PC-3 (cell line): ENCODE data around the gene KCNC3. TPM values are rescaled to one million over a fixed set of nuclear protein-coding genes. Genes with fewer than 3 reads are reported as not detected.

Source experiments
- ATAC-seq: fragments of 200-7000 bp; cut with Tn5 transposase; 2 replicates; pipeline ENCODE4 v1.9.1; 2020; ENCODE audit warnings: mild to moderate bottlenecking, moderate library complexity
- BruUV-seq: library from RNA; stranded (reverse); fragments of 400-500 nt; replicated peaks from 2 replicates; lab custom pipeline; 2021; lab: Mats Ljungman, UMichigan
- CTCF ChIA-PET: fragments of 300-600 bp; sonication (Branson Sonifier 250); formaldehyde crosslinking; loops from one replicate; lab custom pipeline; 2022; ENCODE audit warnings: antibody characterized with exemption; lab: Charles Lee
- POLR2A ChIA-PET: fragments of 300-600 bp; sonication (Branson Sonifier 250); formaldehyde crosslinking; loops from one replicate; lab custom pipeline; 2022; ENCODE audit warnings: antibody characterized with exemption; ENCODE audit not compliant: unreplicated experiment; lab: Charles Lee
- DNase-seq: peaks from one replicate; pipeline ENCODE4 v3.0.0-alpha.2; 2015
- H2AFZ ChIP-seq: fragments of 300-600 bp; sonication (generic); 2 replicates; pipeline ENCODE4 v1.6.0; 2016; ENCODE audit warnings: antibody characterized with exemption, low read length
- H3F3A ChIP-seq: fragments of 300-600 bp; sonication (generic); one replicate; pipeline ENCODE4 v1.6.0; 2017; ENCODE audit warnings: antibody characterized with exemption, low read length, control low read depth, mild to moderate bottlenecking; ENCODE audit not compliant: unreplicated experiment
- H3K27ac ChIP-seq: fragments of 300-600 bp; sonication (generic); 2 replicates; pipeline ENCODE4 v1.5.1; 2016; ENCODE audit warnings: mild to moderate bottlenecking, low read length
- H3K27me3 ChIP-seq: fragments of 300-600 bp; sonication (generic); 2 replicates; pipeline ENCODE4 v1.6.1; 2016; ENCODE audit warnings: low read length, mixed read lengths
- H3K36me3 ChIP-seq: fragments of 300-600 bp; sonication (generic); 2 replicates; pipeline ENCODE4 v1.6.1; 2016; ENCODE audit warnings: low read depth, mixed run types, low read length, mixed read lengths
- H3K4me1 ChIP-seq: fragments of 300-600 bp; sonication (generic); 2 replicates; pipeline ENCODE4 v1.5.1; 2016; ENCODE audit warnings: low read length; ENCODE audit not compliant: insufficient read depth
- H3K4me2 ChIP-seq: fragments of 300-600 bp; sonication (generic); 2 replicates; pipeline ENCODE4 v1.6.0; 2016; ENCODE audit warnings: low read length
- H3K4me3 ChIP-seq: fragments of 300-600 bp; sonication (generic); 2 replicates; pipeline ENCODE4 v1.5.1; 2016; ENCODE audit warnings: mild to moderate bottlenecking, low read length, mixed read lengths
- H3K79me2 ChIP-seq: fragments of 300-600 bp; sonication (generic); 2 replicates; pipeline ENCODE4 v1.6.1; 2017; ENCODE audit warnings: low read length, mixed read lengths
- H3K9ac ChIP-seq: fragments of 300-600 bp; sonication (generic); 2 replicates; pipeline ENCODE4 v1.6.0; 2016; ENCODE audit warnings: mild to moderate bottlenecking, low read length
- H3K9me2 ChIP-seq: fragments of 300-600 bp; sonication (generic); replicated peaks from 2 replicates; pipeline ENCODE4 v1.6.1; 2016; ENCODE audit warnings: mixed run types, low read length, mixed read lengths
- H3K9me3 ChIP-seq: fragments of 300-600 bp; sonication (generic); 2 replicates; pipeline ENCODE4 v1.6.1; 2016; ENCODE audit warnings: low read length, mixed read lengths
- H4K20me1 ChIP-seq: fragments of 300-600 bp; sonication (generic); 2 replicates; pipeline ENCODE4 v1.6.1; 2016; ENCODE audit warnings: low read length, mixed read lengths
- EZH2 ChIP-seq: fragments of 300-600 bp; sonication (generic); IDR thresholded peaks from one replicate; pipeline ENCODE4 v1.6.1; 2017; ENCODE audit warnings: antibody characterized with exemption, mild to moderate bottlenecking, low read length; ENCODE audit not compliant: unreplicated experiment
- EZH2phosphoT487 ChIP-seq: fragments of 300-600 bp; sonication (generic); IDR thresholded peaks from 2 replicates; pipeline ENCODE4 v1.6.1; 2018; ENCODE audit warnings: mild to moderate bottlenecking, antibody characterized with exemption, low read length, borderline replicate concordance
- intact Hi-C: fragments of 100-400 bp; cut with micrococcal nuclease; formaldehyde crosslinking; loops from 2 replicates; pipeline ENCODE4 v1.9.0; 2023
- total RNA-seq: library from RNA; depleted of rRNA; stranded (reverse); fragments of >200 nt; gene quantifications from 2 replicates; pipeline ENCODE4 v1.2.3, GENCODE V29; 2014
- TF ChIP-seq, protein P1 (sequence below): fragments of 300-600 bp; sonication (generic); conservative IDR thresholded peaks from 2 replicates; pipeline ENCODE4 v1.5.1; 2017; ENCODE audit warnings: antibody characterized with exemption, low read depth, mild to moderate bottlenecking, low read length

Gene KCNC3
- total RNA-seq, 1 experiment from 2014 or later: 3.1 TPM

DNA sequence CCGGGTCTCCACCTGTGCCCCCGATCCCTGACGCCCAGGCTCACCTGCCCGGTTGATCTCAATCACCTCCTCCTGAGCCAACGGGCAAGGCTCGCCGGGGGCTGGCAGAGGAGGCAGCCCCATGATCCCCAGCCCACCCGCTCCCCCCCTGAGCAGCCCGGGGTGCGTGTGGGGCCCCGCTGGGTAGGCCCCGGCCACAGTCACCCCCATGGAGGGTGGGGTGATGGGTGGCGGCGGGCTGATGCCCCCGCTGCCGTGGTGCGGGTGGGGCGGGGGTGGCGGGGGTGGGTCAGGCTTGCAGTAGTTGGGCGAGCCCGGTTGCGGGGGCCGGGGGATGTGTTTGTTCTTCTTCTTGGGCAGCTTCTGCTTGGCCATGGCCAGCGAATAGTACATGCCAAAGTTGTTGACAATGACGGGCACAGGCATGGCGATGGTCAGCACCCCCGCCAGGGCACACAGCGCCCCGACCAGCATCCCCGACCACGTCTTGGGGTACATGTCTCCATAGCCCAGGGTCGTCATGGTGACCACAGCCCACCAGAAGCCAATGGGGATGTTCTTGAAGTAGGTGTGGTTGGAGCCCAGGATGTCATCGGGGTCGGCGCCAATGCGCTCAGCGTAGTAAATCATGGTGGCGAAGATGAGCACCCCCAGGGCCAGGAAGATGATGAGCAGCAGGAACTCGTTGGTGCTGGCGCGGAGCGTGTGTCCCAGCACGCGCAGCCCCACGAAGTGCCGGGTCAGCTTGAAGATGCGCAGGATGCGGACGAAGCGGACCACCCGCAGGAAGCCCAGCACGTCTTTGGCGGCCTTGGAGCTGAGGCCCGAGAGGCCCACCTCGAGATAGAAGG is 6.0 kb downstream of the KCNC3 start:
- no peak for ATAC-seq
- intact Hi-C loops: no loop called here
- Histone ChIP-seq H3K4me1 (0 out of 2 replicates have a peak, but pooled peaks cover 4% of the 10 kb centered on the region), H4K20me1 (peaks cover 13% of the 10 kb centered on the region; the same call in 1 of the 2 replicates), H3K4me3 (no peak overlapping the region), H3K27me3 (no peaks in the 10 kb centered on the region), H3K9ac (no peak overlapping the region), H3K4me2 (no peak overlapping the region), H3K27ac (no peak overlapping the region), H3K9me3 (no peaks in the 10 kb centered on the region), H3K9me2 (no peaks in the 10 kb centered on the region), H3K36me3 (no peaks in the 10 kb centered on the region), H3F3A (no peaks in the 10 kb centered on the region), H2AFZ (no peak overlapping the region), H3K79me2 (no peaks in the 10 kb centered on the region)
- no peak for DNase-seq
- TF ChIP-seq EZH2: no peak
- TF ChIP-seq, protein P1, sequence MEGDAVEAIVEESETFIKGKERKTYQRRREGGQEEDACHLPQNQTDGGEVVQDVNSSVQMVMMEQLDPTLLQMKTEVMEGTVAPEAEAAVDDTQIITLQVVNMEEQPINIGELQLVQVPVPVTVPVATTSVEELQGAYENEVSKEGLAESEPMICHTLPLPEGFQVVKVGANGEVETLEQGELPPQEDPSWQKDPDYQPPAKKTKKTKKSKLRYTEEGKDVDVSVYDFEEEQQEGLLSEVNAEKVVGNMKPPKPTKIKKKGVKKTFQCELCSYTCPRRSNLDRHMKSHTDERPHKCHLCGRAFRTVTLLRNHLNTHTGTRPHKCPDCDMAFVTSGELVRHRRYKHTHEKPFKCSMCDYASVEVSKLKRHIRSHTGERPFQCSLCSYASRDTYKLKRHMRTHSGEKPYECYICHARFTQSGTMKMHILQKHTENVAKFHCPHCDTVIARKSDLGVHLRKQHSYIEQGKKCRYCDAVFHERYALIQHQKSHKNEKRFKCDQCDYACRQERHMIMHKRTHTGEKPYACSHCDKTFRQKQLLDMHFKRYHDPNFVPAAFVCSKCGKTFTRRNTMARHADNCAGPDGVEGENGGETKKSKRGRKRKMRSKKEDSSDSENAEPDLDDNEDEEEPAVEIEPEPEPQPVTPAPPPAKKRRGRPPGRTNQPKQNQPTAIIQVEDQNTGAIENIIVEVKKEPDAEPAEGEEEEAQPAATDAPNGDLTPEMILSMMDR: no peak
- ChIA-PET POLR2A (no interaction called here), CTCF (no interaction called here)
- no TSS peak for BruUV-seq

DNA sequence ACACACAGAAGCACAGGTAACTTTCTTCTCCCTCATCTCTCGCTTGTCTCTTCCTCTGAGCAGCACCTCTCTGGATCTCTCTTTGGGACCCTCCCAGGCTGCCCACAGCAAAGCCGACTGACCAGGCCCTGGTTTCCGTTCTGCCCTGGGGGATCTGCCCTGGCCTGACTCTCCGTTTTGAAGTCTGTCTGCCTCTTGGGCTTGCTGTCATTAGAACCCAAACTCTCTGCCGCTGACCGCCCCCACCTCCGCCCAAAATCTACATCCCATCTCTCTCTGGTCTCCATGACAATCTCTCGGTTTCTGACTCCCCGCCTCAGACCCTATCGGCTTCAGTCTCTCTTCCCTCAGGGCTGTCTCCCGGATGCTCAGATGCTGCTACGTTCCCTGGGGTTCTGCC is 6.9 kb downstream of the KCNC3 start:
- ATAC-seq (no peak), DNase-seq (no peak)
- no peak overlapping the region for H3K4me2 ChIP-seq
- H3K4me1 ChIP-seq: 0 out of 2 replicates have a peak, but pooled peaks cover 4% of the 10 kb centered on the region
- no peak overlapping the region for H2AFZ ChIP-seq
- H3K27ac ChIP-seq: no peak overlapping the region
- no peaks in the 10 kb centered on the region for H3K9me3 ChIP-seq
- H3K27me3 ChIP-seq: no peaks in the 10 kb centered on the region
- no peak overlapping the region for H3K9ac ChIP-seq
- TF ChIP-seq, protein P1: no peak
- no peak for TF ChIP-seq EZH2phosphoT487
- TF ChIP-seq EZH2: no peak
- ChIA-PET POLR2A (no interaction called here), CTCF (no interaction called here)
- no TSS peak for BruUV-seq
- H3K9me2 ChIP-seq: no peaks in the 10 kb centered on the region
- H4K20me1 ChIP-seq: peaks cover 8% of the 10 kb centered on the region; the same call in 1 of the 2 replicates
- H3K79me2 ChIP-seq: no peaks in the 10 kb centered on the region
- intact Hi-C loops: no loop called here
- no peaks in the 10 kb centered on the region for H3F3A ChIP-seq
- H3K36me3 ChIP-seq: no peaks in the 10 kb centered on the region
- H3K4me3 ChIP-seq: no peak overlapping the region

DNA sequence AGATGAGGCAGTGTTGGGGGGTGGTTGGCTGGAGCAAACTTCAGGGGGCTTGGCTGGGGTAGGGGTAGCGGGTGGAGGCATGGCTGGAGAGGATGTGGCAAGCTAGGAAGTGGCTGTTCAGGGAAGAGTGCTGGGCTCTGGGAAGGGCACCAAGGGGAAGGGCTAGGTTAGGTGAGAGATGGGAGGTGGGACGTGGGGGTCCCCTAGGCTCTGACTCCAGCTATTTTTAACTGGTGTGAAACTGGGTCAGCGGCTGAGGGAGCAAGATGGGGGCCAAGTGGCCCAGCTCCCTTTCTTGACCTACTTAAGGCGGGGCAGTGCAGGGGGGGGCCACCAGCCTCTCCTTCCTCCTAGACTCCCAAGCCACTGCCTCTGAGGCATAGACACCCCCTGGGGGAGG is 7.3 kb downstream of the KCNC3 start:
- DNase-seq (no peak), ATAC-seq (no peak)
- Histone ChIP-seq H3K4me2 (no peak overlapping the region), H3K27ac (no peak overlapping the region), H3K9me2 (no peaks in the 10 kb centered on the region), H3K36me3 (no peaks in the 10 kb centered on the region), H4K20me1 (peaks cover 8% of the 10 kb centered on the region; the same call in 1 of the 2 replicates), H3K9ac (no peak overlapping the region), H3F3A (no peaks in the 10 kb centered on the region), H3K4me1 (0 out of 2 replicates have a peak, but pooled peaks cover 4% of the 10 kb centered on the region), H3K9me3 (no peaks in the 10 kb centered on the region), H3K27me3 (no peaks in the 10 kb centered on the region), H2AFZ (no peak overlapping the region), H3K4me3 (no peak overlapping the region), H3K79me2 (no peaks in the 10 kb centered on the region)
- TF ChIP-seq EZH2 (no peak), EZH2phosphoT487 (no peak)
- TF ChIP-seq, protein P1: no peak
- CTCF ChIA-PET: no interaction called here
- intact Hi-C loops: no loop called here
- POLR2A ChIA-PET: no interaction called here
- BruUV-seq: no TSS peak
